GM11168 (cell line): ENCODE measurements around the gene DEDD.

Source experiments
- in situ Hi-C: fragments of 300-500 bp; cut with MboI; formaldehyde crosslinking; loops from one replicate; pipeline ENCODE4 v1.12.0; 2022; ENCODE audit warnings: low sequenced_read_pairs; ENCODE audit not compliant: unreplicated experiment

The DEDD gene

GRCh38 chr1:161096530-161096929, 35.9 kb downstream of the DEDD start:
- in situ Hi-C loops = no loop called here

GRCh38 chr1:161096015-161096414, 36.5 kb downstream of the DEDD start:
- in situ Hi-C loops = no loop called here

GRCh38 chr1:161095230-161095629, 37.2 kb downstream of the DEDD start:
- in situ Hi-C loops = no loop called here

GRCh38 chr1:161094481-161094880, 38.0 kb downstream of the DEDD start:
- in situ Hi-C loops = no loop called here

- in situ Hi-C loops = no loop called here
These were observed 39.8 kb downstream of the DEDD start for GRCh38 chr1:161092621-161093028.

GRCh38 chr1:161091796-161092507, 40.5 kb downstream of the DEDD start:
- in situ Hi-C loops = no loop called here

- in situ Hi-C loops = no loop called here
These were observed 41.4 kb downstream of the DEDD start for GRCh38 chr1:161091093-161091492.

GRCh38 chr1:161090617-161091016, 41.9 kb downstream of the DEDD start:
- in situ Hi-C loops = no loop called here

GRCh38 chr1:161089938-161090337, 42.5 kb downstream of the DEDD start:
- in situ Hi-C loops = no loop called here

- in situ Hi-C loops = no loop called here
These were observed 43.1 kb downstream of the DEDD start, which contains the start of gene NECTIN4 for GRCh38 chr1:161089251-161089924. TSS of gene NECTIN4 (minus strand) at chr1:161089558. CDS start at chr1:161089296, 262 bp downstream.

- in situ Hi-C loops = no loop called here
These were observed 43.8 kb downstream of the DEDD start for GRCh38 chr1:161088587-161089110.

GRCh38 chr1:161086457-161086856, 46.0 kb downstream of the DEDD start:
- in situ Hi-C loops = no loop called here

- in situ Hi-C loops = no loop called here
These were observed 47.3 kb downstream of the DEDD start for GRCh38 chr1:161085165-161085564.

- in situ Hi-C loops = no loop called here
These were observed 47.9 kb downstream of the DEDD start for GRCh38 chr1:161084597-161084988.

GRCh38 chr1:161083748-161084596, 48.5 kb downstream of the DEDD start:
- in situ Hi-C loops = no loop called here

GRCh38 chr1:161082996-161083747, 49.3 kb downstream of the DEDD start:
- in situ Hi-C loops = no loop called here

- in situ Hi-C loops = no loop called here
These were observed 50.0 kb downstream of the DEDD start for GRCh38 chr1:161082483-161082882.

- in situ Hi-C loops = no loop called here
These were observed 50.9 kb downstream of the DEDD start for GRCh38 chr1:161081519-161081918.

GRCh38 chr1:161080441-161081405, 51.7 kb downstream of the DEDD start:
- in situ Hi-C loops = no loop called here
